Measurements from ENCODE around the gene CPLX4. TPM values are rescaled to one million over a fixed set of nuclear protein-coding genes. Genes with fewer than 3 reads are reported as not detected.

Gene CPLX4
- total RNA-seq, 1 donor from 2014 or later = 2.2 TPM

DNA sequence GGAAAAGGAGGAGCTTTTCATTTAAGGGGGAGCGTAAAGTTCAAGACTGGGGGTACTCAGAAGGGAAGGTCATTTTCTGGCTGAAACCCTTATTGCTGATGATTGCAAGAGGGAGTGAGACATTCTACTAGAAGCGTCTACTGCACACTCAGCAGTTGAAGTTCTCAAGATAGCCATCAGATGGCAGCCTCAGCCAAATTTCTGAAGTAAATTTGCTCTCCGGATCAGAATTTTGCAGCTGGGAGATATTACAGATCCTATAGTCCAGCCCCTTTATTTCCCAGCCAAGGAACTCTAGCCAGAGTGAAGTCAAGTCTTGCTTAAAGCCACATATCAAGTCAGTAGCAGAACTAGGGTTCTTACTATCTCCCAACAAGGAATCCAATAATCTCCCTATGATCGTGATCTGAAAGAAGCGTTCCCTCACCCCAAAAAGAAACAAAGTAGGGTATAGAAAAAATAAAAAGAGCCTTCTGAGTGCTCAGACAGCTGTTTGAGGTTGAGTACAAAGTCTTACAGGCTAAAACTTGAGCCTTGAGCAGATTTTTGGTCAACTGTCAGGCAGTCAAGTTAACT lies 69.2 kb downstream of the CPLX4 start:
- Mint-ChIP-seq H3K4me3 (no peak overlapping the region), H3K36me3 (no peaks in the 10 kb centered on the region), H3K27ac (no peak overlapping the region), H3K27me3 (ENCODE audit: insufficient read depth, low read depth) (peaks cover 4% of the 10 kb centered on the region), H3K9me3 (peaks cover 7% of the 10 kb centered on the region), H3K4me1 (no peaks in the 10 kb centered on the region)
- no peaks in the 10 kb centered on the region for H3K36me3 ChIP-seq
- H3K9ac ChIP-seq = no peak overlapping the region
- no peak overlapping the region for H3K27ac ChIP-seq
- no peaks in the 10 kb centered on the region for H4K20me1 ChIP-seq (ENCODE audit: low read depth)
- H3K27me3 ChIP-seq = peaks cover 54% of the 10 kb centered on the region
- no peaks in the 10 kb centered on the region for H3K79me2 ChIP-seq (ENCODE audit: low read depth)
- no peaks in the 10 kb centered on the region for H3K4me1 ChIP-seq
- H3K4me3 ChIP-seq = no peak overlapping the region
- TF ChIP-seq, protein P1, sequence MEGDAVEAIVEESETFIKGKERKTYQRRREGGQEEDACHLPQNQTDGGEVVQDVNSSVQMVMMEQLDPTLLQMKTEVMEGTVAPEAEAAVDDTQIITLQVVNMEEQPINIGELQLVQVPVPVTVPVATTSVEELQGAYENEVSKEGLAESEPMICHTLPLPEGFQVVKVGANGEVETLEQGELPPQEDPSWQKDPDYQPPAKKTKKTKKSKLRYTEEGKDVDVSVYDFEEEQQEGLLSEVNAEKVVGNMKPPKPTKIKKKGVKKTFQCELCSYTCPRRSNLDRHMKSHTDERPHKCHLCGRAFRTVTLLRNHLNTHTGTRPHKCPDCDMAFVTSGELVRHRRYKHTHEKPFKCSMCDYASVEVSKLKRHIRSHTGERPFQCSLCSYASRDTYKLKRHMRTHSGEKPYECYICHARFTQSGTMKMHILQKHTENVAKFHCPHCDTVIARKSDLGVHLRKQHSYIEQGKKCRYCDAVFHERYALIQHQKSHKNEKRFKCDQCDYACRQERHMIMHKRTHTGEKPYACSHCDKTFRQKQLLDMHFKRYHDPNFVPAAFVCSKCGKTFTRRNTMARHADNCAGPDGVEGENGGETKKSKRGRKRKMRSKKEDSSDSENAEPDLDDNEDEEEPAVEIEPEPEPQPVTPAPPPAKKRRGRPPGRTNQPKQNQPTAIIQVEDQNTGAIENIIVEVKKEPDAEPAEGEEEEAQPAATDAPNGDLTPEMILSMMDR (IDR thresholded peaks at IDR 0.05) = peak; percentile 79
- no peak for TF ChIP-seq EZH2phosphoT487 (IDR thresholded peaks at IDR 0.05)
- no peak for TF ChIP-seq EZH2 (IDR thresholded peaks at IDR 0.05)
- DNase-seq (ENCODE audit: low spot score) = peak; percentile 78
- H3K9me3 ChIP-seq (ENCODE audit: low read depth) = no peaks in the 10 kb centered on the region
- H3K4me2 ChIP-seq = no peak overlapping the region
- no peaks in the 10 kb centered on the region for H3F3A ChIP-seq (ENCODE audit: low read depth)
- no peak overlapping the region for H2AFZ ChIP-seq (replicated peaks)

GRCh38 chr18:59246796-59247195 lies 71.7 kb downstream of the CPLX4 start:
- Histone ChIP-seq H3K4me1 (no peaks in the 10 kb centered on the region), H3F3A (ENCODE audit: low read depth) (no peaks in the 10 kb centered on the region), H3K9ac (no peak overlapping the region), H3K79me2 (ENCODE audit: low read depth) (no peaks in the 10 kb centered on the region), H3K9me3 (ENCODE audit: low read depth) (no peaks in the 10 kb centered on the region), H3K27ac (no peak overlapping the region), H3K4me3 (no peak overlapping the region), H2AFZ (replicated peaks) (no peak overlapping the region), H3K27me3 (peaks cover 56% of the 10 kb centered on the region), H4K20me1 (ENCODE audit: low read depth) (no peaks in the 10 kb centered on the region), H3K36me3 (no peaks in the 10 kb centered on the region), H3K4me2 (no peak overlapping the region)
- Mint-ChIP-seq H3K4me3 (no peak overlapping the region), H3K27me3 (ENCODE audit: insufficient read depth, low read depth) (peaks cover 7% of the 10 kb centered on the region), H3K36me3 (no peaks in the 10 kb centered on the region), H3K4me1 (no peaks in the 10 kb centered on the region), H3K9me3 (no peaks in the 10 kb centered on the region), H3K27ac (no peak overlapping the region)
- TF ChIP-seq, protein P1 (IDR thresholded peaks at IDR 0.05) = no peak
- TF ChIP-seq EZH2phosphoT487 (IDR thresholded peaks at IDR 0.05) (no peak), EZH2 (IDR thresholded peaks at IDR 0.05) (no peak)
- DNase-seq (ENCODE audit: low spot score) = no peak

Other genes starting within 250 kb of the CPLX4 start
- gene SEC11C, start 178.8 kb downstream of the CPLX4 start, total RNA-seq (ENCODE audit: low replicate concordance) = 26.7 and 53.4 TPM in 2 replicates
- gene GRP, start 98.5 kb downstream of the CPLX4 start, total RNA-seq (ENCODE audit: low replicate concordance) = 2.1 TPM in 1 of 2 replicates, not detected in the other
- 20.7 and 78.1 TPM in 2 replicates for gene RAX, start 45.2 kb downstream of the CPLX4 start, total RNA-seq (ENCODE audit: low replicate concordance)
- gene LMAN1, start 40.6 kb upstream of the CPLX4 start, total RNA-seq (ENCODE audit: low replicate concordance) = 276 and 338 TPM in 2 replicates